HepG2 (cell line): ENCODE results near the gene ADGRV1. TPM values are rescaled to one million over a fixed set of nuclear protein-coding genes. Genes with fewer than 3 reads are reported as not detected.
A peak's percentile ranks its signal among the peaks of the same experiment; 100 is the strongest.

ENCODE experiments used
- AGO2 ChIP-seq: fragments of 200-400 bp; formaldehyde crosslinking; optimal IDR thresholded peaks from 2 replicates; pipeline ENCODE3; 2017; ENCODE audit warnings: mild to moderate bottlenecking, low read depth, low read length, moderate library complexity
- BHLHE40 ChIP-seq: IDR thresholded peaks from 2 replicates; pipeline ENCODE4 v1.6.1; 2011; ENCODE audit warnings: low read length, improper control_type of control experiment
- CBFB ChIP-seq: sonication (generic); formaldehyde crosslinking; IDR thresholded peaks from 2 replicates; pipeline ENCODE4 v1.4.0; 2020; ENCODE audit warnings: missing genetic modification reagents
- CEBPG ChIP-seq: IDR thresholded peaks from 2 replicates; pipeline ENCODE4 v1.6.1; 2016
- EEA1 ChIP-seq: sonication (generic); formaldehyde crosslinking; IDR thresholded peaks from 2 replicates; pipeline ENCODE4 v1.5.1; 2020; ENCODE audit warnings: mild to moderate bottlenecking, missing genetic modification reagents, borderline replicate concordance
- EP300 ChIP-seq, 3 experiments: sonication (generic) in 1 of 3; formaldehyde crosslinking in 1 of 3; IDR thresholded peaks; 2 replicates each; pipeline versions ENCODE4 v1.5.1 to v1.6.1; 2011 to 2020; ENCODE audit warnings: low read depth in 2 of 3, low read length in 2 of 3, borderline replicate concordance in 1 of 3, improper control_type of control experiment in 1 of 3, mild to moderate bottlenecking in 1 of 3, missing genetic modification reagents in 1 of 3, moderate library complexity in 1 of 3
- FOXK1 ChIP-seq: sonication (generic); formaldehyde crosslinking; IDR thresholded peaks from 2 replicates; pipeline ENCODE4 v1.4.0; 2020; ENCODE audit warnings: low read depth, missing genetic modification reagents, borderline replicate concordance
- HNF4A ChIP-seq: sonication (generic); formaldehyde crosslinking; IDR thresholded peaks from 2 replicates; pipeline ENCODE4 v1.4.0; 2020; ENCODE audit warnings: missing genetic modification reagents
- MAFG ChIP-seq: sonication (generic); formaldehyde crosslinking; IDR thresholded peaks from 2 replicates; pipeline ENCODE4 v1.5.1; 2020; ENCODE audit warnings: mild to moderate bottlenecking, missing genetic modification reagents
- NFE2 ChIP-seq: sonication (generic); formaldehyde crosslinking; IDR thresholded peaks from 2 replicates; pipeline ENCODE4 v1.4.0; 2020; ENCODE audit warnings: missing genetic modification reagents
- PITX1 ChIP-seq: sonication (generic); formaldehyde crosslinking; IDR thresholded peaks from 2 replicates; pipeline ENCODE4 v1.5.1; 2020; ENCODE audit warnings: mild to moderate bottlenecking, missing genetic modification reagents
- POGZ ChIP-seq: sonication (generic); formaldehyde crosslinking; IDR thresholded peaks from 2 replicates; pipeline ENCODE4 v1.4.0; 2020; ENCODE audit warnings: mild to moderate bottlenecking, missing genetic modification reagents
- PTBP1 ChIP-seq: fragments of 200-400 bp; formaldehyde crosslinking; IDR thresholded peaks from 2 replicates; pipeline ENCODE4 v1.6.1; 2018; ENCODE audit warnings: low read length, low read depth; ENCODE audit not compliant: poor library complexity, severe bottlenecking
- RELA ChIP-seq: sonication (generic); formaldehyde crosslinking; IDR thresholded peaks from 2 replicates; pipeline ENCODE4 v1.4.0; 2020; ENCODE audit warnings: missing genetic modification reagents
- SMAD3 ChIP-seq: sonication (generic); formaldehyde crosslinking; IDR thresholded peaks from 2 replicates; pipeline ENCODE4 v1.4.0; 2020; ENCODE audit warnings: missing genetic modification reagents
- SOX13 ChIP-seq, 3 experiments: fragments of 450-650 bp in 1 of 3; sonication (generic) in 1 of 3; formaldehyde crosslinking in 1 of 3; IDR thresholded peaks in 2 of 3; conservative IDR thresholded peaks in 1 of 3; 2 replicates each; pipeline versions ENCODE4 v1.5.0 to v1.6.1; 2016 to 2020; ENCODE audit warnings: antibody characterized with exemption in 1 of 3, mild to moderate bottlenecking in 1 of 3, missing compliant biosample characterization in 1 of 3, missing genetic modification reagents in 1 of 3, moderate library complexity in 1 of 3
- SOX5 ChIP-seq: IDR thresholded peaks from 2 replicates; pipeline ENCODE4 v1.6.1; 2016; ENCODE audit warnings: borderline replicate concordance
- TBX2 ChIP-seq: sonication (generic); formaldehyde crosslinking; IDR thresholded peaks from 2 replicates; pipeline ENCODE4 v1.5.0; 2020; ENCODE audit warnings: missing genetic modification reagents, mild to moderate bottlenecking, borderline replicate concordance
- TBX3 ChIP-seq: fragments of 450-650 bp; IDR thresholded peaks from 2 replicates; pipeline ENCODE4 v1.6.1; 2017; ENCODE audit warnings: antibody characterized with exemption, mild to moderate bottlenecking, inconsistent platforms, borderline replicate concordance
- XBP1 ChIP-seq: sonication (generic); formaldehyde crosslinking; IDR thresholded peaks from 2 replicates; pipeline ENCODE4 v1.5.0; 2020; ENCODE audit warnings: missing genetic modification reagents
- ZC3H13 ChIP-seq: sonication (generic); formaldehyde crosslinking; IDR thresholded peaks from 2 replicates; pipeline ENCODE4 v1.8.1; 2023; ENCODE audit warnings: mild to moderate bottlenecking, missing genetic modification reagents, moderate library complexity
- ZFP37 ChIP-seq: sonication (generic); formaldehyde crosslinking; IDR thresholded peaks from 2 replicates; pipeline ENCODE4 v1.4.0; 2020; ENCODE audit warnings: missing genetic modification reagents, borderline replicate concordance
- ZFP41 ChIP-seq: sonication (generic); formaldehyde crosslinking; IDR thresholded peaks from 2 replicates; pipeline ENCODE4 v1.4.0; 2020; ENCODE audit warnings: mild to moderate bottlenecking, missing genetic modification reagents, borderline replicate concordance
- ZMYM4 ChIP-seq: sonication (generic); formaldehyde crosslinking; IDR thresholded peaks from 2 replicates; pipeline ENCODE4 v1.8.1; 2023; ENCODE audit warnings: mild to moderate bottlenecking, missing genetic modification reagents
- ZNF121 ChIP-seq: sonication (generic); formaldehyde crosslinking; IDR thresholded peaks from 2 replicates; pipeline ENCODE4 v1.5.0; 2020; ENCODE audit warnings: mild to moderate bottlenecking, missing genetic modification reagents
- ZNF446 ChIP-seq: sonication (generic); formaldehyde crosslinking; IDR thresholded peaks from 2 replicates; pipeline ENCODE4 v1.5.0; 2020; ENCODE audit warnings: mild to moderate bottlenecking, missing genetic modification reagents
- ZNF577 ChIP-seq: sonication (generic); formaldehyde crosslinking; IDR thresholded peaks from 2 replicates; pipeline ENCODE4 v1.4.0; 2020; ENCODE audit warnings: mild to moderate bottlenecking, low read depth, missing genetic modification reagents, borderline replicate concordance
- ZSCAN20 ChIP-seq: sonication (generic); formaldehyde crosslinking; IDR thresholded peaks from 2 replicates; pipeline ENCODE4 v1.4.0; 2020; ENCODE audit warnings: missing genetic modification reagents, mild to moderate bottlenecking, borderline replicate concordance
- polyA plus RNA-seq, 8 experiments: library from polyadenylated mRNA; depleted of rRNA in 3 of 8; stranded (reverse) in 7 of 8; unstranded in 1 of 8; fragments of >200 nt; fragmentation: Illumina TruSeq in 4 of 8; extraction: Trizol in 4 of 8; gene quantifications; 2 replicates each; pipeline versions ENCODE4 v1.2.1 to v1.2.3, GENCODE V29; 2011 to 2016; ENCODE audit warnings: low read depth in 4 of 8, missing spikeins in 1 of 8, mixed read lengths in 1 of 8; ENCODE audit not compliant: insufficient read depth in 1 of 8
- total RNA-seq, 5 experiments: library from RNA; depleted of rRNA; stranded (reverse); fragments of >200 nt; fragmentation: Illumina TruSeq; extraction: Trizol; gene quantifications; 2 replicates each; pipeline ENCODE4 v1.2.3, GENCODE V29; 2016; ENCODE audit warnings: low read depth in 1 of 5
- TF ChIP-seq, protein P1 (sequence below): sonication (generic); formaldehyde crosslinking; IDR thresholded peaks from 2 replicates; pipeline ENCODE4 v1.4.0; 2020; ENCODE audit warnings: missing genetic modification reagents, borderline replicate concordance
- TF ChIP-seq, protein P2 (sequence below): IDR thresholded peaks from 2 replicates; pipeline ENCODE4 v1.6.1; 2016; ENCODE audit warnings: mild to moderate bottlenecking

The ADGRV1 gene
- total and polyA plus RNA-seq, 2 of the 13 experiments (the other 11 are each of a cell fraction or from before 2014, with no cell fraction given): 1.7 to 3.9 TPM

- TF ChIP-seq ZFP41 (CRISPR knock-in tag) (no peak), PITX1 (no peak), ZSCAN20 (no peak), ZC3H13 (CRISPR knock-in tag) (no peak), EEA1 (no peak), ZNF121 (CRISPR knock-in tag) (no peak), ZFP37 (CRISPR knock-in tag) (no peak), AGO2 (no peak), ZNF446 (CRISPR knock-in tag) (no peak), SMAD3 (no peak), ZNF577 (CRISPR knock-in tag) (no peak), BHLHE40 (no peak), PTBP1 (no peak), TBX2 (CRISPR knock-in tag) (no peak), SOX13 (IDR thresholded peaks at IDR 0.05) (no peak), SOX13 (CRISPR knock-in tag; conservative IDR thresholded peaks at IDR 0.05 in 1 of 2, IDR thresholded peaks at IDR 0.05 in 1 of 2) (peak in 1 of 2 experiments; percentile 61; a peak in 2 of 4 replicates), RELA (no peak), XBP1 (no peak), TBX3 (no peak), ZMYM4 (CRISPR knock-in tag) (peak; percentile 45), HNF4A (CRISPR knock-in tag) (peak; percentile 57), EP300 (IDR thresholded peaks at IDR 0.05; ENCODE audit: low read depth in 2 of 2, low read length in 2 of 2) (0 out of 4 replicates have a peak, but pooled peaks of 1 of the 2 experiments have one; percentile 30), EP300 (CRISPR knock-in tag; IDR thresholded peaks at IDR 0.05; ENCODE audit: borderline replicate concordance) (no peak), MAFG (CRISPR knock-in tag) (no peak), CEBPG (peak; percentile 73), NFE2 (CRISPR knock-in tag) (no peak), SOX5 (CRISPR knock-in tag) (peak; percentile 41; the same call in 1 of the 2 replicates), POGZ (peak; percentile 45; the same call in 1 of the 2 replicates), FOXK1 (CRISPR knock-in tag) (no peak), CBFB (CRISPR knock-in tag) (0 out of 2 replicates have a peak, but pooled peaks have one; percentile 51)
- TF ChIP-seq, protein P1, sequence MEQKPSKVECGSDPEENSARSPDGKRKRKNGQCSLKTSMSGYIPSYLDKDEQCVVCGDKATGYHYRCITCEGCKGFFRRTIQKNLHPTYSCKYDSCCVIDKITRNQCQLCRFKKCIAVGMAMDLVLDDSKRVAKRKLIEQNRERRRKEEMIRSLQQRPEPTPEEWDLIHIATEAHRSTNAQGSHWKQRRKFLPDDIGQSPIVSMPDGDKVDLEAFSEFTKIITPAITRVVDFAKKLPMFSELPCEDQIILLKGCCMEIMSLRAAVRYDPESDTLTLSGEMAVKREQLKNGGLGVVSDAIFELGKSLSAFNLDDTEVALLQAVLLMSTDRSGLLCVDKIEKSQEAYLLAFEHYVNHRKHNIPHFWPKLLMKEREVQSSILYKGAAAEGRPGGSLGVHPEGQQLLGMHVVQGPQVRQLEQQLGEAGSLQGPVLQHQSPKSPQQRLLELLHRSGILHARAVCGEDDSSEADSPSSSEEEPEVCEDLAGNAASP (CRISPR knock-in tag): no peak
- TF ChIP-seq, protein P2, sequence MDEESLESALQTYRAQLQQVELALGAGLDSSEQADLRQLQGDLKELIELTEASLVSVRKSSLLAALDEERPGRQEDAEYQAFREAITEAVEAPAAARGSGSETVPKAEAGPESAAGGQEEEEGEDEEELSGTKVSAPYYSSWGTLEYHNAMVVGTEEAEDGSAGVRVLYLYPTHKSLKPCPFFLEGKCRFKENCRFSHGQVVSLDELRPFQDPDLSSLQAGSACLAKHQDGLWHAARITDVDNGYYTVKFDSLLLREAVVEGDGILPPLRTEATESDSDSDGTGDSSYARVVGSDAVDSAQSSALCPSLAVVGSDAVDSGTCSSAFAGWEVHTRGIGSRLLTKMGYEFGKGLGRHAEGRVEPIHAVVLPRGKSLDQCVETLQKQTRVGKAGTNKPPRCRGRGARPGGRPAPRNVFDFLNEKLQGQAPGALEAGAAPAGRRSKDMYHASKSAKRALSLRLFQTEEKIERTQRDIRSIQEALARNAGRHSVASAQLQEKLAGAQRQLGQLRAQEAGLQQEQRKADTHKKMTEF (CRISPR knock-in tag): peak; percentile 26; the same call in 1 of the 2 replicates
These were observed 424.6 kb downstream of the ADGRV1 start (continued) for GRCh38 chr5:90983148-90983547.
